Lower lobe of right lung (tissue), 2 donors: ENCODE data around the gene ZNF385B. TPM values are rescaled to one million over a fixed set of nuclear protein-coding genes. Genes with fewer than 3 reads are reported as not detected.

ENCODE experiments used
- ATAC-seq, 2 donors: fragments of 200-7000 bp; cut with Tn5 transposase; one replicate each; pipeline ENCODE4 v1.9.1; 2020 to 2022; ENCODE audit warnings: mild to moderate bottlenecking in 2 of 2, moderate library complexity in 2 of 2
- DNase-seq: peaks from one replicate; pipeline ENCODE4 v3.0.0-alpha.2; 2020
- H3K27ac ChIP-seq: fragments of 200-600 bp; one replicate; pipeline ENCODE4 v1.8.0; 2022
- H3K27me3 ChIP-seq: fragments of 200-600 bp; one replicate; pipeline ENCODE4 v1.8.0; 2022; ENCODE audit warnings: low read depth
- H3K36me3 ChIP-seq: fragments of 200-600 bp; one replicate; pipeline ENCODE4 v1.8.0; 2022; ENCODE audit warnings: mild to moderate bottlenecking
- H3K4me1 ChIP-seq: fragments of 200-600 bp; one replicate; pipeline ENCODE4 v1.8.0; 2022
- H3K4me3 ChIP-seq: fragments of 200-600 bp; one replicate; pipeline ENCODE4 v1.8.0; 2022; ENCODE audit warnings: mild to moderate bottlenecking
- H3K9me3 ChIP-seq: fragments of 200-600 bp; one replicate; pipeline ENCODE4 v1.8.0; 2022
- CTCF ChIP-seq: fragments of 200-600 bp; IDR thresholded peaks from one replicate; pipeline ENCODE4 v1.8.0; 2022; ENCODE audit warnings: antibody characterized with exemption, mild to moderate bottlenecking
- intact Hi-C: fragments of 100-400 bp; cut with DNase I; formaldehyde crosslinking; loops from one replicate; pipeline ENCODE4 v1.11.0; 2022
- total RNA-seq: library from RNA; stranded (reverse); fragmentation: NEBNext Ultra II Directional; extraction: Animal tissue kit (Norgen Biotek cat#: 25700); gene quantifications from one replicate; pipeline ENCODE4 v1.2.1, GENCODE V29; 2021
- donor health status: DM: no; HTN: yes; CAD: no; lungs with severe emphysema.

ZNF385B gene
- total RNA-seq, 1 donor from 2014 or later = 63.2 TPM

- no peak for TF ChIP-seq CTCF
- Histone ChIP-seq H3K9me3 (no peaks in the 10 kb centered on the region), H3K4me1 (no peaks in the 10 kb centered on the region), H3K27me3 (no peaks in the 10 kb centered on the region), H3K27ac (no peak overlapping the region), H3K36me3 (no peaks in the 10 kb centered on the region), H3K4me3 (no peak overlapping the region)
- intact Hi-C loops = no loop called here
- DNase-seq = no peak
- ATAC-seq = peak in 1 of 2 donors; percentile 56
Observed at GRCh38 chr2:179604598-179604997, 256.8 kb downstream of the ZNF385B start.

- Histone ChIP-seq H3K27ac (no peak overlapping the region), H3K9me3 (no peaks in the 10 kb centered on the region), H3K4me3 (no peak overlapping the region), H3K4me1 (no peaks in the 10 kb centered on the region), H3K36me3 (no peaks in the 10 kb centered on the region), H3K27me3 (no peaks in the 10 kb centered on the region)
- no peak for TF ChIP-seq CTCF
- DNase-seq = no peak
- ATAC-seq = peak in 1 of 2 donors; percentile 71
- intact Hi-C loops = no loop called here
Observed at GRCh38 chr2:179602452-179602851, 259.0 kb downstream of the ZNF385B start.

GRCh38 chr2:179596018-179596417 lies 265.4 kb downstream of the ZNF385B start:
- H3K4me1 ChIP-seq = no peaks in the 10 kb centered on the region
- no peak for DNase-seq
- TF ChIP-seq CTCF = no peak
- H3K9me3 ChIP-seq = no peaks in the 10 kb centered on the region
- intact Hi-C loops = no loop called here
- H3K27me3 ChIP-seq = no peaks in the 10 kb centered on the region
- peak in 1 of 2 donors; percentile 55 for ATAC-seq
- no peak overlapping the region for H3K4me3 ChIP-seq
- no peak overlapping the region for H3K27ac ChIP-seq
- H3K36me3 ChIP-seq = no peaks in the 10 kb centered on the region

- intact Hi-C loops = no loop called here
- Histone ChIP-seq H3K27me3 (no peaks in the 10 kb centered on the region), H3K4me1 (no peaks in the 10 kb centered on the region), H3K36me3 (no peaks in the 10 kb centered on the region), H3K27ac (no peak overlapping the region), H3K4me3 (no peak overlapping the region), H3K9me3 (no peaks in the 10 kb centered on the region)
- DNase-seq (no peak), ATAC-seq (peak in 1 of 2 donors; percentile 48)
- no peak for TF ChIP-seq CTCF
Observed at GRCh38 chr2:179595284-179595683, 266.1 kb downstream of the ZNF385B start.

GRCh38 chr2:179594268-179595112 lies 266.9 kb downstream of the ZNF385B start:
- H3K27ac ChIP-seq = no peak overlapping the region
- no peaks in the 10 kb centered on the region for H3K27me3 ChIP-seq
- no peaks in the 10 kb centered on the region for H3K36me3 ChIP-seq
- no peaks in the 10 kb centered on the region for H3K9me3 ChIP-seq
- DNase-seq (no peak), ATAC-seq (no peak)
- intact Hi-C loops = no loop called here
- no peaks in the 10 kb centered on the region for H3K4me1 ChIP-seq
- TF ChIP-seq CTCF = no peak
- H3K4me3 ChIP-seq = no peak overlapping the region
